LHCN-M2 (cell line): Measurements from ENCODE around the gene SOCS7. TPM values are rescaled to one million over a fixed set of nuclear protein-coding genes. Genes with fewer than 3 reads are reported as not detected.

Experiments used
- DNase-seq: peaks from one replicate; pipeline ENCODE4 v3.0.0-alpha.2; 2012; ENCODE audit warnings: low read depth
- total RNA-seq: library from RNA; depleted of rRNA; stranded (reverse); fragments of >200 nt; gene quantifications from 2 replicates; pipeline ENCODE4 v1.2.3, GENCODE V29; 2014

Gene SOCS7
- total RNA-seq, 1 experiment from 2014 or later, result 9.4 TPM

- DNase-seq, result no peak
These were observed 16.9 kb upstream of the SOCS7 start for GRCh38 chr17:38334480-38335364.

GRCh38 chr17:38336838-38337237 is 14.8 kb upstream of the SOCS7 start:
- DNase-seq, result no peak

- DNase-seq, result no peak
These were observed 13.6 kb upstream of the SOCS7 start for GRCh38 chr17:38338053-38338452.

GRCh38 chr17:38338535-38338934 is 13.1 kb upstream of the SOCS7 start:
- no peak for DNase-seq

GRCh38 chr17:38339891-38340290 is 11.8 kb upstream of the SOCS7 start:
- DNase-seq, result no peak

GRCh38 chr17:38341035-38341721 is 10.5 kb upstream of the SOCS7 start:
- peak; percentile 14 for DNase-seq

GRCh38 chr17:38342886-38343607 is 8.6 kb upstream of the SOCS7 start:
- DNase-seq, result no peak

- no peak for DNase-seq
These were observed 7.8 kb upstream of the SOCS7 start, which contains the start of gene GPR179 for GRCh38 chr17:38343608-38344419. TSS of gene GPR179 (minus strand) at chr17:38343956. CDS start at chr17:38343789, 167 bp downstream.

GRCh38 chr17:38344420-38344745 is 7.3 kb upstream of the SOCS7 start:
- no peak for DNase-seq

GRCh38 chr17:38345743-38346142 is 5.9 kb upstream of the SOCS7 start:
- DNase-seq, result no peak

GRCh38 chr17:38349097-38349730 is 2.4 kb upstream of the SOCS7 start:
- DNase-seq, result peak; percentile 73

GRCh38 chr17:38350035-38350434 is 1.6 kb upstream of the SOCS7 start:
- no peak for DNase-seq

- peak; percentile 4 for DNase-seq
These were observed 821 bp downstream of the SOCS7 start for GRCh38 chr17:38352245-38353085.

GRCh38 chr17:38353086-38353604 is 1.5 kb downstream of the SOCS7 start:
- peak; percentile 3 for DNase-seq

GRCh38 chr17:38353668-38354067 is 2.0 kb downstream of the SOCS7 start:
- DNase-seq, result no peak

- DNase-seq, result no peak
These were observed 2.8 kb downstream of the SOCS7 start for GRCh38 chr17:38354466-38354865.

- DNase-seq, result no peak
These were observed 3.6 kb downstream of the SOCS7 start for GRCh38 chr17:38355251-38355650.

GRCh38 chr17:38357486-38358123 is 6.0 kb downstream of the SOCS7 start:
- no peak for DNase-seq
